Psoas muscle (tissue), 8 donors: ENCODE results near the gene ZNF804A. TPM values are rescaled to one million over a fixed set of nuclear protein-coding genes. Genes with fewer than 3 reads are reported as not detected.

Experiments
- ATAC-seq, 4 donors: fragments of 200-7000 bp; cut with Tn5 transposase; one replicate each; pipeline ENCODE4 v1.9.1; 2020; ENCODE audit warnings: moderate library complexity in 3 of 4, mild to moderate bottlenecking in 2 of 4
- DNase-seq, 2 donors: peaks; one replicate each; pipeline ENCODE4 v3.0.0-alpha.2; 2020
- H3K27ac ChIP-seq: fragments of 200-600 bp; one replicate; pipeline ENCODE4 v1.8.0; 2022
- H3K27me3 ChIP-seq, 3 donors: fragments of 200-600 bp in 1 of 3; one replicate each; pipeline versions ENCODE4 v1.6.1 to v1.8.0; 2013 to 2022; ENCODE audit warnings: low read length in 2 of 3, mild to moderate bottlenecking in 2 of 3, moderate library complexity in 1 of 3; ENCODE audit not compliant: insufficient read depth in 3 of 3
- H3K36me3 ChIP-seq, 2 donors: fragments of 200-600 bp in 1 of 2; one replicate each; pipeline versions ENCODE4 v1.6.1 to v1.8.0; 2013 to 2022; ENCODE audit warnings: low read depth in 1 of 2, mild to moderate bottlenecking in 1 of 2, moderate library complexity in 1 of 2; ENCODE audit not compliant: insufficient read depth in 1 of 2
- H3K4me1 ChIP-seq: fragments of 200-600 bp; one replicate; pipeline ENCODE4 v1.8.0; 2022
- H3K4me3 ChIP-seq: fragments of 200-600 bp; one replicate; pipeline ENCODE4 v1.8.0; 2022; ENCODE audit warnings: mild to moderate bottlenecking
- H3K9me3 ChIP-seq: fragments of 200-600 bp; one replicate; pipeline ENCODE4 v1.8.0; 2022
- WGBS, 3 donors: extraction: QIAGEN DNeasy Blood & Tissue Kit; methylation state at CpG; one replicate each; pipeline versions ENCODE4 v1.1.6 to v1.1.7; 2013; 5-methylcytosine and 5-hydroxymethylcytosine counted together
- intact Hi-C, 2 donors: fragments of 100-400 bp; cut with DNase I; formaldehyde crosslinking; loops; one replicate each; pipeline versions ENCODE4 v1.11.0 to v1.14.2; 2022
- polyA plus RNA-seq, 3 donors: library from polyadenylated mRNA; stranded (reverse); fragments of 200-250 nt; gene quantifications; one replicate each; pipeline ENCODE4 v1.2.3, GENCODE V29; 2013
- total RNA-seq, 4 donors: library from RNA; stranded (reverse); fragmentation: NEBNext Ultra II Directional in 2 of 4; extraction: Animal tissue kit (Norgen Biotek cat#: 25700) in 2 of 4; gene quantifications; one replicate each; pipeline versions ENCODE4 v1.2.1 to v1.2.4, GENCODE V29; 2021 to 2023
- TF ChIP-seq, protein P1 (sequence below): fragments of 200-600 bp; IDR thresholded peaks from one replicate; pipeline ENCODE4 v1.8.0; 2022; ENCODE audit warnings: antibody characterized with exemption
- donor health status: healthy with polysubstance abuse.
- donor health status: DM: no; HTN: no; CAD: no; lungs with moderate emphysema.
- donor health status: Bipolar disorder and iron deficiency.
- donor health status: healthy.
- donor health status: DM: yes; HTN: yes; CAD: no.
- donor health status: DM: no; HTN: no; CAD: no.
- donor health status: DM: no; HTN: no; CAD: no.
- donor health status: DM: yes; HTN: yes; CAD: no.

Gene ZNF804A
- total and polyA plus RNA-seq, 7 donors: not detected

- intact Hi-C loops: no loop called here
- DNase-seq: no peak
- H3K27ac ChIP-seq: no peak overlapping the region
- H3K27me3 ChIP-seq: no peaks in the 10 kb centered on the region
- H3K4me1 ChIP-seq: no peaks in the 10 kb centered on the region
- no peaks in the 10 kb centered on the region for H3K9me3 ChIP-seq
- no peak for ATAC-seq
- no peaks in the 10 kb centered on the region for H3K36me3 ChIP-seq
- TF ChIP-seq, protein P1, sequence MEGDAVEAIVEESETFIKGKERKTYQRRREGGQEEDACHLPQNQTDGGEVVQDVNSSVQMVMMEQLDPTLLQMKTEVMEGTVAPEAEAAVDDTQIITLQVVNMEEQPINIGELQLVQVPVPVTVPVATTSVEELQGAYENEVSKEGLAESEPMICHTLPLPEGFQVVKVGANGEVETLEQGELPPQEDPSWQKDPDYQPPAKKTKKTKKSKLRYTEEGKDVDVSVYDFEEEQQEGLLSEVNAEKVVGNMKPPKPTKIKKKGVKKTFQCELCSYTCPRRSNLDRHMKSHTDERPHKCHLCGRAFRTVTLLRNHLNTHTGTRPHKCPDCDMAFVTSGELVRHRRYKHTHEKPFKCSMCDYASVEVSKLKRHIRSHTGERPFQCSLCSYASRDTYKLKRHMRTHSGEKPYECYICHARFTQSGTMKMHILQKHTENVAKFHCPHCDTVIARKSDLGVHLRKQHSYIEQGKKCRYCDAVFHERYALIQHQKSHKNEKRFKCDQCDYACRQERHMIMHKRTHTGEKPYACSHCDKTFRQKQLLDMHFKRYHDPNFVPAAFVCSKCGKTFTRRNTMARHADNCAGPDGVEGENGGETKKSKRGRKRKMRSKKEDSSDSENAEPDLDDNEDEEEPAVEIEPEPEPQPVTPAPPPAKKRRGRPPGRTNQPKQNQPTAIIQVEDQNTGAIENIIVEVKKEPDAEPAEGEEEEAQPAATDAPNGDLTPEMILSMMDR: no peak
- WGBS, 3 donors: 46 to 70% (median 65%) methylated on average over 3 of the region's 3 CpGs
- no peak overlapping the region for H3K4me3 ChIP-seq
Observed at GRCh38 chr2:184920451-184920965, 322.2 kb downstream of the ZNF804A start.

GRCh38 chr2:184921676-184922075, 323.3 kb downstream of the ZNF804A start:
- 72 to 77% (median 72%) methylated on average over 2 of the region's 2 CpGs for WGBS, 3 donors

GRCh38 chr2:184923751-184924150, 325.4 kb downstream of the ZNF804A start:
- no peaks in the 10 kb centered on the region for H3K27me3 ChIP-seq
- ATAC-seq (no peak), DNase-seq (no peak)
- H3K4me3 ChIP-seq: no peak overlapping the region
- H3K9me3 ChIP-seq: no peaks in the 10 kb centered on the region
- TF ChIP-seq, protein P1: no peak
- H3K36me3 ChIP-seq: no peaks in the 10 kb centered on the region
- no peaks in the 10 kb centered on the region for H3K4me1 ChIP-seq
- 78 to 94% (median 84%) methylated on average over 1 of the region's 1 CpG for WGBS, 3 donors
- intact Hi-C loops: no loop called here
- no peak overlapping the region for H3K27ac ChIP-seq

More at GRCh38 chr2:184921676-184922075, 323.3 kb downstream of the ZNF804A start:
- TF ChIP-seq, protein P1: no peak
- no peaks in the 10 kb centered on the region for H3K4me1 ChIP-seq
- H3K27ac ChIP-seq: no peak overlapping the region
- no peaks in the 10 kb centered on the region for H3K27me3 ChIP-seq
- ATAC-seq (no peak), DNase-seq (no peak)
- no peaks in the 10 kb centered on the region for H3K36me3 ChIP-seq
- intact Hi-C loops: no loop called here
- H3K9me3 ChIP-seq: no peaks in the 10 kb centered on the region
- no peak overlapping the region for H3K4me3 ChIP-seq

DNA sequence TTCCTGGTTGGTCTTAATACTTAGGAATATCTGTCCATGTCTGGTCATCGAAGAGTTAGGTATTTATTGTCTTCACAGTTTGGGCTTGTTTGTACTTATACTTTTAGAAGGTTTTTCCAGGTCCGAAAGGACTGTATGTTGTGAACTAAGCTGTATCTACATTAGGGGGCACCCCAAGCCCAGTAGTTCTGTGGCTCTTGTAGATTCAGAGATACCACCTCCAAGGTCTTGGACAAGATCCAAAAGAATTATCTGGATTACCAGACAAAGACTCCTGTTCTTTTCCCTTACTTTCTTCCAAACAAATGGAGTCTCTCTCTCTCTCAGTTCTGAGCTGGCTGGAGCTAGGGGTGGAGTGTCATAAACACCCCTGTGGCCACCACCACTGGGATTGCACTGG, 328.7 kb downstream of the ZNF804A start:
- ATAC-seq (no peak), DNase-seq (no peak)
- Histone ChIP-seq H3K4me1 (no peaks in the 10 kb centered on the region), H3K27ac (no peak overlapping the region), H3K9me3 (no peaks in the 10 kb centered on the region), H3K27me3 (no peaks in the 10 kb centered on the region), H3K36me3 (no peaks in the 10 kb centered on the region), H3K4me3 (no peak overlapping the region)
- WGBS, 3 donors: 78 to 88% (median 85%) methylated on average over 2 of the region's 2 CpGs
- TF ChIP-seq, protein P1: no peak
- intact Hi-C loops: no loop called here

DNA sequence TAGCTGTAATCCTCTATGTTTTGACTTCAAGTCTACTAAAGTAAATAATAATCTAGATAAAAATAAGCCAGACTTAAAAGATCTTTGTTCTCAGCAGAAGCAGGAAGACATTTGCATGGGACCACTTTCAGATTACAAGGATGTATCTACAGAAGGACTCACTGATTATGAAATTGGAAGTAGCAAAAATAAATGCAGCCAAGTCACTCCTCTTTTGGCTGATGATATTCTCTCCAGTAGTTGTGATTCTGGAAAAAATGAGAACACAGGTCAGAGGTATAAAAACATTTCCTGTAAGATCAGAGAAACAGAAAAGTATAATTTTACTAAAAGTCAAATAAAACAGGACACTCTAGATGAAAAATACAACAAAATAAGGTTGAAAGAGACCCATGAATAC, 338.4 kb downstream of the ZNF804A start:
- TF ChIP-seq, protein P1: no peak
- no peak overlapping the region for H3K27ac ChIP-seq
- no peaks in the 10 kb centered on the region for H3K9me3 ChIP-seq
- no peak overlapping the region for H3K4me3 ChIP-seq
- no peaks in the 10 kb centered on the region for H3K36me3 ChIP-seq
- H3K27me3 ChIP-seq: no peaks in the 10 kb centered on the region
- DNase-seq (no peak), ATAC-seq (no peak)
- H3K4me1 ChIP-seq: no peaks in the 10 kb centered on the region
- intact Hi-C loops: no loop called here
